HFFc6 (cell line): ENCODE results near the gene HIC1. TPM values are rescaled to one million over a fixed set of nuclear protein-coding genes. Genes with fewer than 3 reads are reported as not detected.
A peak's percentile ranks its signal among the peaks of the same experiment; 100 is the strongest.

Source experiments
- DNase-seq: peaks from one replicate; pipeline ENCODE4 v3.0.0-alpha.2; 2018
- H3K27ac Mint-ChIP-seq: 2 replicates; pipeline ENCODE4 v1.8.0; 2020; ENCODE audit warnings: mild to moderate bottlenecking, mixed read lengths
- H3K27me3 Mint-ChIP-seq: 2 replicates; pipeline ENCODE4 v1.8.0; 2021; ENCODE audit warnings: mild to moderate bottlenecking, moderate library complexity, mixed read lengths; ENCODE audit not compliant: insufficient read depth
- H3K36me3 Mint-ChIP-seq: 2 replicates; pipeline ENCODE4 v1.8.0; 2021; ENCODE audit warnings: low read depth, mixed read lengths
- H3K4me1 Mint-ChIP-seq: 2 replicates; pipeline ENCODE4 v1.8.0; 2020; ENCODE audit warnings: low read depth, mixed read lengths
- H3K4me3 Mint-ChIP-seq: 2 replicates; pipeline ENCODE4 v1.8.0; 2020; ENCODE audit warnings: mild to moderate bottlenecking, moderate library complexity, mixed read lengths
- H3K9me3 Mint-ChIP-seq: 2 replicates; pipeline ENCODE4 v1.8.0; 2020; ENCODE audit warnings: mild to moderate bottlenecking, mixed read lengths
- total RNA-seq, 6 experiments: library from RNA; stranded (reverse); fragmentation: NEBNext Ultra II Directional; extraction: Animal tissue kit (Norgen Biotek cat#: 25700); gene quantifications; 2 replicates in 1 of 6; 3 replicates in 5 of 6; pipeline ENCODE4 v1.2.3, GENCODE V29; 2021
- TF ChIP-seq, protein P1 (sequence below): fragments of 200-600 bp; sonication (generic); IDR thresholded peaks from 2 replicates; pipeline ENCODE4 v1.5.0; 2021; ENCODE audit warnings: antibody characterized with exemption, mild to moderate bottlenecking

HIC1 gene
- total RNA-seq, 6 experiments from 2014 or later, result 42.7 to 51.9 (median 48.0) TPM

DNA sequence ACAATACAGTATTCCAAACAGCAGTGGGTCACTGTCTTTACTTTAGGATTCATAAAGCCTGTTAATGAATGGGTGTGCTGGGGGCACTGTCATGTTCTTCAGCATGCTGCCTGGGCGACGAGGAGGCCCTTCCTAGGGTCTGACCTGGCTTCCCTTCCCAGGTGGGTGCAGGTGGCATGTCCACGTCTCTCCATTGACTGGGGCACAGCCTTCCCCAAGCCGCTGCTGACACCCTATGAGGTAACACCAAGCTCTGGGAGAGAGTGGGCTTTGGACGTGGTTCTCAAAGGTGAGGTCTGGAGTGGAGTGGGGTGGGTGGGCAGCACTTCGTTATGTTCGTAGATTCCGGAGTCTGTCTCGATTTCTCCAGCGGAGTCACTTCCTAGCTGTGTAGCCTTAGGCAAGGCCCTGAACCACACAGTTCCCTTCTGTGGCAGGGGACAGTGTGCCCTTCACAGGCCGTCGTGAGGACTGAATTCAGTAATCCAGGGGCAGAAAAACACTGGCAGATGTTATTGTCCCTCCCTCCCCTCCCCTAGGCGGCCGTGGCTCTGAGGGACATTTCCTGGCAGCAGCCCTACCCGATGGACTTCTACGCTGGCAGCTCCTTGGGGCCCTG is 13.9 kb upstream of the HIC1 start:
- TF ChIP-seq, protein P1, sequence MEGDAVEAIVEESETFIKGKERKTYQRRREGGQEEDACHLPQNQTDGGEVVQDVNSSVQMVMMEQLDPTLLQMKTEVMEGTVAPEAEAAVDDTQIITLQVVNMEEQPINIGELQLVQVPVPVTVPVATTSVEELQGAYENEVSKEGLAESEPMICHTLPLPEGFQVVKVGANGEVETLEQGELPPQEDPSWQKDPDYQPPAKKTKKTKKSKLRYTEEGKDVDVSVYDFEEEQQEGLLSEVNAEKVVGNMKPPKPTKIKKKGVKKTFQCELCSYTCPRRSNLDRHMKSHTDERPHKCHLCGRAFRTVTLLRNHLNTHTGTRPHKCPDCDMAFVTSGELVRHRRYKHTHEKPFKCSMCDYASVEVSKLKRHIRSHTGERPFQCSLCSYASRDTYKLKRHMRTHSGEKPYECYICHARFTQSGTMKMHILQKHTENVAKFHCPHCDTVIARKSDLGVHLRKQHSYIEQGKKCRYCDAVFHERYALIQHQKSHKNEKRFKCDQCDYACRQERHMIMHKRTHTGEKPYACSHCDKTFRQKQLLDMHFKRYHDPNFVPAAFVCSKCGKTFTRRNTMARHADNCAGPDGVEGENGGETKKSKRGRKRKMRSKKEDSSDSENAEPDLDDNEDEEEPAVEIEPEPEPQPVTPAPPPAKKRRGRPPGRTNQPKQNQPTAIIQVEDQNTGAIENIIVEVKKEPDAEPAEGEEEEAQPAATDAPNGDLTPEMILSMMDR, result no peak
- Mint-ChIP-seq H3K4me3 (peak overlapping the region; percentile 93), H3K9me3 (no peaks in the 10 kb centered on the region), H3K27ac (peak overlapping the region; percentile 96), H3K36me3 (peaks cover 48% of the 10 kb centered on the region), H3K27me3 (no peaks in the 10 kb centered on the region; the same call in none of the 2 replicates), H3K4me1 (peaks cover 45% of the 10 kb centered on the region)
- no peak for DNase-seq

DNA sequence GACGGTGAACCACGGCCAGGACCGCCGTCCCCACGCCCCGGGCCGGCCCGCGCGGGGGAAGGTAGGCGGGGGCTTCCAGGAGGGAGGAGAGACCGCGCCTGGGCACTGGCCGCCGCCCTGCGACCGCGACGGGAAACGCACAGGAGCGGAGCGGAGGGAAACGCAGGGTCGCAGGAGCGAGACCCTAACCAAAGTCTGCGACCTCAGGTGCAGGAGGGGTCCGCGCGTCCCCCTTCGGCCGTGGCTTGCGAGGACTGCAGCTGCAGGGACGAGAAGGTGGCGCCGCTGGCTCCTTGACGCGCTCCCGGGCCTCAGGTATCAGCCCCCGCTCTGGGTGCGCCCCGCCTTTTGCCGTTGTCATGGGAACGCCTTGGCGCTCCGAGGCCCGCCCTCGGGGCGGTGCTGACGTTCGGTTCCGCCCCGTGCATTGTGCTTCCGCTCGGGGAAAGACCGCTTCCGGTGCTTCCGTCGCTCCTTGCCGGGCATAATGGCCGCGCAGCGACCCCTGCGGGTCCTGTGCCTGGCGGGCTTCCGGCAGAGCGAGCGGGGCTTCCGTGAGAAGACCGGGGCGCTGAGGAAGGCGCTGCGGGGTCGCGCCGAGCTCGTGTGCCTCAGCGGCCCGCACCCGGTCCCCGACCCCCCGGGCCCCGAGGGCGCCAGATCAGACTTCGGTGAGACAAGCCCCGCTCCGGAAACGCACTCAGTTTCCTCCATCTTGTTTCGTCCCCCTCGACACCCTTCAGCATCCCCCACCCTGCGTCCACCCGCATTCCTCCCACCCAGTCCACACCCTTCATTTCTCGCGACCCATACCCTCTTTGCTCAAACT is 13.1 kb upstream of the HIC1 start, which contains the start of gene OVCA2:
OVCA2 (plus strand) TSS at position 462 of the 829 bp plus-strand sequence; CDS start at position 488, 26 bp downstream.
- H3K27ac Mint-ChIP-seq, result peak within 1 kb of the TSS; percentile 96
- H3K4me3 Mint-ChIP-seq, result peak within 1 kb of the TSS; percentile 93
- DNase-seq, result peak; percentile 91
- peaks cover 41% of the 10 kb centered on the region for H3K36me3 Mint-ChIP-seq
- H3K27me3 Mint-ChIP-seq, result no peaks in the 10 kb centered on the region; the same call in none of the 2 replicates
- peaks cover 41% of the 10 kb centered on the region for H3K4me1 Mint-ChIP-seq
- TF ChIP-seq, protein P1, result peak; percentile 72
- H3K9me3 Mint-ChIP-seq, result no peaks in the 10 kb centered on the region

DNA sequence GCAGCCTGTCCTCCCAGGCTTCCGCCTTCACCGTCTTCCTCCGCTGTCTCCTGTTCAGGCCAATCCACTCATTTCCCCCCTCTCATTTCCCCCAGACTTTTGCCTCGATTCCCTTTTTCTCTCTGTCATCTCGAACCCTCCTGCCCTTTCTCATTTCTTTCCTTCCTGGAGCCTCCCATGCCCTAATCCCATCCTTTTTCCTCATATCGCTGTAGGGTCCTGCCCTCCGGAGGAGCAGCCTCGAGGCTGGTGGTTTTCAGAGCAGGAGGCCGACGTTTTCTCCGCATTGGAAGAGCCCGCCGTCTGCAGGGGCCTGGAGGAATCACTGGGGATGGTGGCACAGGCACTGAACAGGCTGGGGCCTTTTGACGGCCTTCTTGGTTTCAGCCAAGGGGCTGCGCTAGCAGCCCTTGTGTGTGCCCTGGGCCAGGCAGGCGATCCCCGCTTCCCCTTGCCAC is 12.5 kb upstream of the HIC1 start:
- H3K36me3 Mint-ChIP-seq, result peaks cover 38% of the 10 kb centered on the region
- TF ChIP-seq, protein P1, result no peak; the same call in 1 of the 2 replicates

DNA sequence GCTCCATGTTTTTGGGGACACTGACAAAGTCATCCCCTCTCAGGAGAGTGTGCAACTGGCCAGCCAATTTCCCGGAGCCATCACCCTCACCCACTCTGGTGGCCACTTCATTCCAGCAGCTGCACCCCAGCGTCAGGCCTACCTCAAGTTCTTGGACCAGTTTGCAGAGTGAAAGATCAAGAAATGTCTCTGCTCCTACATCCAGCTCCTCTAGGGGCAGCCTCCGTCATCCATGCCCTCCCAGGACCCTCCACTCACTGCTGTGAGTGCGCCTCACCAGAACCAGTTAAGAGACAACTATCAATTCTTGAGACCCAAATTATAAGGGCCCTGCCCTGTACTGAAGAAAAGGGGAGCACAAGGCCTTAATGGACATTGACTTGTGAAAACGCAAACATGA is 12.0 kb upstream of the HIC1 start:
- H3K36me3 Mint-ChIP-seq, result peaks cover 34% of the 10 kb centered on the region
- H3K27ac Mint-ChIP-seq, result peak overlapping the region; percentile 96
- no peak for DNase-seq
- H3K27me3 Mint-ChIP-seq, result no peaks in the 10 kb centered on the region; the same call in none of the 2 replicates
- TF ChIP-seq, protein P1, result no peak; the same call in 1 of the 2 replicates
- peaks cover 41% of the 10 kb centered on the region for H3K4me1 Mint-ChIP-seq
- no peaks in the 10 kb centered on the region for H3K9me3 Mint-ChIP-seq
- H3K4me3 Mint-ChIP-seq, result peak overlapping the region; percentile 93

More for the DNA sequence above, 12.5 kb upstream of the HIC1 start:
- no peaks in the 10 kb centered on the region for H3K9me3 Mint-ChIP-seq
- H3K27me3 Mint-ChIP-seq, result no peaks in the 10 kb centered on the region; the same call in none of the 2 replicates
- peaks cover 41% of the 10 kb centered on the region for H3K4me1 Mint-ChIP-seq
- H3K4me3 Mint-ChIP-seq, result peak overlapping the region; percentile 93
- H3K27ac Mint-ChIP-seq, result peak overlapping the region; percentile 96
- no peak for DNase-seq

DNA sequence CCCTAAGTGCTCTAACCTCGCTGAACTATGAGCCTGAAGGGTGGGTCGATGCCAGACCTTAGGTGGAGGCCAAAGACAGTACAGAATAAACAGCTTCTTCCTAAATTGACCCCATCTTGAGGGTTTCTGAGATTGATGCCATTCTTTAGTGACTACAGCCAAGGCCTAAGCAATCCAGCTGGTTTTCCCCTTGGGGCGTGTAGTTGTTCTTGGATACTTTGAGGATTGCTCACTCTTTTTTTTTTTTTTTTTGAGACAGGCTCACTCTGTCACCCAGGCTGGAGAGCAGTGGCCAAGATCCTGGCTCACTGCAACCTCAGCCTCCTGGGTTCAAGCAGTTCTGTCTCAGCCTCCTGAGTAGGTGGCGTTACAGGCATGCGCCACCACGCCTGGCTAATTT is 11.1 kb upstream of the HIC1 start:
- H3K4me3 Mint-ChIP-seq, result peak overlapping the region; percentile 93

More for the DNA sequence above, 11.1 kb upstream of the HIC1 start:
- Mint-ChIP-seq H3K27ac (peak overlapping the region; percentile 96), H3K27me3 (no peaks in the 10 kb centered on the region; the same call in none of the 2 replicates), H3K36me3 (peaks cover 27% of the 10 kb centered on the region), H3K9me3 (no peaks in the 10 kb centered on the region), H3K4me1 (peaks cover 49% of the 10 kb centered on the region)
- TF ChIP-seq, protein P1, result no peak
- DNase-seq, result peak; percentile 80
